Activated CD8-positive, alpha-beta memory T cell treated with anti-CD3 and anti-CD28 coated beads for 24 hours (primary cell): ENCODE data around the gene AFF3.

ENCODE experiments used
- DNase-seq: peaks from one replicate; pipeline ENCODE4 v3.0.0-alpha.2; 2020

The AFF3 gene

DNA sequence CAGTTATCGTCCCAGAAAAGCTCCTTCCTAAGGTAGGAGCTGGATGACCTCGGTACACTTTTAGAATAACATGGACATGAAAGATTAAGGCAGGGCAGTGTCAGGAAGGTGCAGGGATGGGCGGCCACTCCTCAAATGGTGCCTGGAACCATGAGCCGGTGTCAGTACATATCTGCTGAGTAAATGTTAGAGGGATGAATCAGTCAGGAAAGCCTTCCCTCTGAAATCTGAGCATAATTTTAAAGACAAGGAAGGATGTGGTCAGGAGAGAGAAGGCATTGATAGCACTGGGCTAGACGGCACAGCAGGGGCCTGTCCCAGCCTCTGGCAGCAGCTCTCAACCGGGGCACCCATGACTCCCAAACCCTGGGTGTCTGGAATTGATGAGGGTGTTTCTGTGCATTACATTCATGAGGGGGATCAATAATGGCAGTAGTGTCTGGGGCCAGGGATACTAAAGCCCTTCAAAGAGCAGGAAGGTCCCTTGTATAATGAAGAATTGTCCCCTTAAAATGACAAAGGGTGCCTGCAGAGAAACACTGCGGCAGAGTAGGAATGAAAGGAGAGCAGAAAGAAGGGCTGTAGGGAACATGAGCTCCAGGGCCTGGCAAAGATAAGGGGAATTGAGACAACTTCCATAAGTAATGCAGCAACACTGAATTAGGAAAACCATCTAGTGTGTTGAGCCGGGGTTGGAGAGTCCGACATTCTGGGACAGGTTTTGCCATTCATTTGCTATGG lies 490.3 kb downstream of the AFF3 start:
- DNase-seq = no peak

DNA sequence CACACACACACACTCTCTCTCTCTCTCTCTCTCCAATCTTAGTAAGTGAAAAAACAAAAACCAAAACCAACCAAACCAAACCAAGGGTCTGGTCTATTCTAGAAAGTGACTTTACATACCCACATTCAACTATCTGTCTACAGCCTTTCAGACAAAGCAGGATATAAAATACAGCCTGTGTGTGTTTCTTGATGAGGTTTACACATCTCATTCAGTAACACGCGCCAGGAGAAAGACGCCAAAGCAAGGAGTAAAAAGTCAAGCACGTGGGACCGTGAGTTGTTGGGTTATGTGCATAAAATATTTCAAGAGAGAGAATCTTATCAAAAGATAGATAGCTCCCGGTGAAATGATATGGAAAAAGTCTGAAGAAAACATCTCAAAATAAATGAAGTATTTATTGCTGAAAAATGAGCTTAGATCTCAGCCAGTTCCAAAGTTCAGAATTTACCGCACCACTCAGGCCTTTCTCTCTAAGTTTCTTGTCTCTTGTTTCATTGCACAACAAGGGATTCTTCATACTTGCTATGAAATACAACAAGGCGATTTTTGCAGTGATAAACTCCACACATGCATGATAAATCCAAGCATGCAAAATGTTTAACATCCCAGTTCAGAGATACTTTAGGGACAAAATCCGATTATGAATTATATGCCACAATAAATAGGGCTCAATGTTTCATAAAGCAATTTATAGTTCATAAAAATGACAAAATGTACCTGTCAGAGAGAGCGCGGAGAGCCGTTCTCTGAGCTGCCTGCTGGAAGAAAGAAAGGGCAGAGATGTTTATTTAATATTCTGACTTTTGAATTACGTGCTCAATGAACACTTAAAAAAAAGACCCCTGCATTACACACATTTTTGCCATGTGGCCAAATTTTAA lies 493.2 kb downstream of the AFF3 start:
- DNase-seq = no peak

DNA sequence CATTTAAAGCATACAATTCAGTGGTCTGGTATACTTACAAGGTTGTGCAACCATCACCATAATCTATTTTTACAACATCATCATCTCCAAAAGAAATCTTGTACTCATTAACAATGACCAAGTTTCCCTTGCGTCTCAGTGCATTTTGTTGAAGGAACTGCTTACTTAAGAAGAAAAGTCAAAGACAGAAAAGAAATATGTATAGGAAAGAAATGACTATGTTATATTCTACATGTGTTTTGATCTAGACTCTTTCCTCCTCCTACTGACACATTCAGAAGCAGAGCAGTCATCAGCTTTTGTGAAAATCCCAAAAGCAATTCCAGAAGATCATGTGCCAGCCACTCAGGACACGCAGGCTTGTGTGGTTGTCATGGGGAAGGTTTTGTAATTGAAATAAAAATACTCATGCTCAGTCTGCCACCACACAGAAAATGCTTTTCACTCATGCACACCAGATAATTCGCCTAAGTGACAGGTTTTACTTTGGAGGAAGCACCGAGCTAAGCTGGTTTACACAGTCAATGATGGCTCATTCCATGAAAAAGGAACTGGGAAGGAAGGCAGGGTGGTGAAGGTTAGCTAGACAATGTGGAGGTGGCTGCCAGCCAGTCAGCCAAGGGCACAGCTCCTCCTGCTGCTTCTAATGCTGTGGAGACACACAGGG lies 494.1 kb downstream of the AFF3 start:
- no peak for DNase-seq

DNA sequence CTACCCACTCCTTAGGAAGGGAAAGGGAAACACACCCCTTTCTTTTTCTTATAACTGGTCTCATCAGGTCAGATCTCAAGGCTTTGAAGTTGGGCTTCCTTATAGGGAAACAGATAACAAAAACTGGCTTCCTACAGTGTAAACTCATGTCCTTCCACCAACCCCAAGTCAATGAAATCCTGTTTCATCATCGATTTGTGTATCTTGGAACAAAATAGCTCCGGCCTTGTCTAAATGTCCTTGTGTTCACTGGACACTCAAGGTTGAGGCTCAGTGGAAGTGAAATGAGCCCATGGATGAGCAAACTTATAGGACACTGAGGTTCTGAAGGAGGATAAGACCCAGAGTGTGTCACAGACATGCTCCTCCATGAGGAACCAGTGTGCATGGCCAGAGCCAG lies 496.4 kb downstream of the AFF3 start:
- no peak for DNase-seq

DNA sequence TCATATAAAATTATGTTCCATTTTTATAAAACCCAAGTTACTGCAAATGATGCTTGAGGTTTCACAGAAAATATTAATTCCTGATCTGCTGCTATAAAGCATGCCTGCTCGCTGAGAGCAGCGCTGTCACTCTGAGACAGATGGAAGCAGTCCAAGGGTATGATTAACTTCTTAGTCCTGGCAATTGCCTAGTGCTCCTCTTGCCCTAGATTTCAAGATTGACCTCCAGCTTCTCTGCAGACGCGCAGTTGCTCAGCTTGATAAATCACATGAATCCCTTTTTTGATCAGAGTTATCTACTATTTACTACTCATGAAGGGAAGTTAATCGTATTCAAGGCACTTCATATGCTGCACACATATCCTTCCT lies 498.0 kb downstream of the AFF3 start:
- DNase-seq = no peak

DNA sequence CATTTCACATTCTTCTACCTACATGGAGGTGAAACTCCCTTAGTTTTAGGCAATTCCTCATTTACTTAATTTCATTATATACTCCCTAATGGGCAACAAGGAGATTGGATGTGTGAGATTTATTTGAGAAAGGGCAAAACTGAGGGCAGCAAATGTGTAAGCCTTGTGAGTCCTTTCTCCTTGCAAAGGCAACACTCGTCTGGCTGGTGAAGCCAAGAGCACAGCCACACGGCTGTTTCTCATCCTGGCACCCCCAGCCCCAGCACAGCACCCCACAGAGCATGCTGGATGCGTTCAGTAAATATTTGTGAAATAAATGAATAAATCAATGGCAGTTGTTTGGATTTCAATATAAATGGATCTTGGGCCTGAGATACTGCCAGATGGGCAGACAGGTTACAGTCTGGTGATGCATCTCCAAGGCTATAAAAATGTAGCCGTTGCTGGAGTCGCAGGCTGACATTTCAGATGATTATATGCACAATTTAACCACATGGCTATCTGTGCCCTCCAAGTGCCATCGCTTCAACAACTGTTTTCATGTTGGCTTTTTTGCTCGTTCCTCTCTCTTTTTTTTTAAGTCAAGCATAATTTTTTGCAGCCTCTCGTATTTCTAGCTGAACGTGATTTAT lies 498.5 kb downstream of the AFF3 start:
- no peak for DNase-seq

DNA sequence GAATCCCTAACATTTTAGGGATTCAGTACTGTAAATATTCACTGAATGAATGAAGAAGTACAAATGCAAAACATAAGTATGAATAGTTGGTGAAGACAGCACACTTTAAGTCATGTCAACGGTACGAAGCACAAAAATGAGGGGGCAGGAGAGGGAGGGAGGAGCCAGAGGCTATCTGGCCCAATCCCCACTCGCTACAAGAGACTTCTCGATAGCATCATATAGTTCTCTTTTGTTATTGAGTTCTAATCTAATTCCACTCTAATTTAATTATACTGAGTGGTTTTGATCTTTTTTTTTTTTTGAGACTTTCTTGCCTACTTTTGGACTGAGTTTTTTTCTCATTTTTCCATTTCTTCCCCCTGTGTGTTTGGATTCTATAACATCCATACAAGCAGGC lies 500.4 kb downstream of the AFF3 start:
- no peak for DNase-seq

DNA sequence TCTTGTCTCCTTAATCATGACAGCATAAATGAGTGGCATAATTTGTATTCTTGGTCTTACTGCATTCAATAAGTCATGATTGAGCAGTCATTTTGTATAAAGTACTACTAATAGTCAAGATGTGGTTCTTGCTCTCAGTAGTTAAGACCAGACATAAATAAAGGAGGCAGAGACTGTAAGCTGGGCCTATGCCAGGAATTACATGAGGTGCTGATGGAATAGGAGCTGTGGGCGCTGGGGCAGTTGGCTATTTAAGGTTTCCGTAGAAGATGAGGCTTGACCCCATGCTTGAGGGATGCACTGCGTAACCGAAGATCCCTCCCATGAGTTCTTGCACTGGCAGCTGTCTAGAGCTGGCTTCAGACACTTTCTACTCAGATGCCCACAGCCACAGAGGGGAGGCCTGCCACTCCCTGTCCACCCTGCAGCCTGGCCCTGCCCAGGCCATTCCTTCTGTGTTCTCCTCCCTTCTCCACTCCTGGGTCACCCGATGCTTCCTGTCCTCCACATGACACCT lies 501.7 kb downstream of the AFF3 start:
- DNase-seq = no peak

DNA sequence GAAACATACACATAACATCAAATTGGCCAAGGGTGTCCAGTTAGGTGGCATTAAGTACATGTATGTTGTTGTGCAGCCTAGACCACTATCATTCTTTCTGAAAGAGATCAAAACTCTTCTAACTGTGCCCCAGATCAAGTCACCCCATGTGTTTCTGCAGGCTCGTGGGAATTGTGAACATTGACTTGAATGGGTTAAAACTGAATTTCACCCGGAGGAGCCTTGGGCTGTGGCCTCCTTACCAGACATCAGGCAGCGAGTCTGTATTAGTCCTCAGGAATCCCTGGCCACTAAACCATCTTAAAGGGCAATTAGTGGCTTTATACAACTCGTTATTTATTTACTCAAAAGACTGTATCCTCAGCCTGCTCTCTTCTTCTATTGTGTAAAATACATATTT lies 503.6 kb downstream of the AFF3 start:
- no peak for DNase-seq

DNA sequence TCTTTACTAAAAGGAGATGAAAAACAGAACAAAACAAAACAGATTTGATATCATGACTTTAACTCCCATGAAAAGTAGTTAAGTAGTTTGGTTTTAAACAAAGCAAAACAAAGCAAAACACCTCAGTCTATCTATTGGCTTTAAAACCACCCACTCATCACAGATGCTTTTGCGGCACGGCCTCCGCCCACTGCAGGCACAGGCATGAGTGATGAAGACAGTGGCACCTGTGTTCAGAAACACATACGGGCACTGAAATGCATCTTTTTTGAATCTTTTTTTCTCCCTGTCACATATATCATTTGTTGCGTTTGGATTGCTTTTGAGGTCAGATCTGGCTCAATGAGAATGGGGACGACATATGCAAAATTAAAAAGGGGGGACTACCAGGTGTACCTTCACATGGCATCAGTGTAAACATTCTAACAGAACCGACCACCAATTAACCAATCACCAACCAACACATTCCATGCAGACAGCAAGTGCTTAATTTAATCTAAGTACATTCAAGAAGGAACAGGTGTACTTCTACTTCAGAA lies 505.2 kb downstream of the AFF3 start:
- no peak for DNase-seq

DNA sequence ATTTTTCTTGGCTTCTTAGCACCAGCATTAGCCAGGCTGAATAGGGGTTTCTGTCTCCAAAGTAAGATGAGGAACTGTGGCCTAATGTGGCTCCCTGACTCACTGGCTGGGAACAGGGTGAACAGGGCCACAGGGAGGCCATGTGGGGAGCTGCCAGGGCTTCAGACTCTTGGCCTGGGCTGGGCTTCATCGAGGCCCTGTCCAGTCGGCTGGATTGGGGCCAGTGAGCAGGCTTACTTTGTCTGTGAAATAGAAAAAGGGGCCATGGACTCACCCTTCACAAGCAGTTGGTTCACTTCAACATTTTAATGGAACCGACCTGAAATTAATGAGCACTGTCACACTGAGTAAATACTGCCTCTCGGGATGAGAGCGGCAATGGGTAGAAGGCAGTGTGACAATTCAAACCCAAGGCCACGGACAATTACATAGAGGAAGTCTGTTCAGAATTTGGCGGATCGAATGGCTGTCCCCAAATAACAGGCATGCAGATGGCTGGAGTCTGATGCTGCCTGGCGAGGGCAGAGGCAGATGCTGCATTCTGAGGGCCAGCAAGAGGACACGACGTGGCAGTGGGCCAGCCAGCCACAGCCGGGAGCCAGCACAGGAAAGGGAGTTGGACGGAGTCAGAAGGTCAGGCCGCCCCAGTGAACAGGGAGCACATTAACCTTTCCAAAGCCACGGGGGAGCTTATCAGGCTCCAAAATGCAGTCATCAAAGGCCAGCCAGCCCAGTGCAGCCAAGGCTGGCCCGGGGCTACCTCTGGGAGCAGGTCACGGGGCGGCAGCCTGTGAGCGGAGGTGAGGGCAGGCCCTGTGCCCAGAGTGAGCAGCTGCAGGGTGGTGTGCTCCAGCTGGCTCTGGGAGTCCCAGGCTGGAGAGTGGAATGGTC lies 506.0 kb downstream of the AFF3 start:
- DNase-seq = no peak

DNA sequence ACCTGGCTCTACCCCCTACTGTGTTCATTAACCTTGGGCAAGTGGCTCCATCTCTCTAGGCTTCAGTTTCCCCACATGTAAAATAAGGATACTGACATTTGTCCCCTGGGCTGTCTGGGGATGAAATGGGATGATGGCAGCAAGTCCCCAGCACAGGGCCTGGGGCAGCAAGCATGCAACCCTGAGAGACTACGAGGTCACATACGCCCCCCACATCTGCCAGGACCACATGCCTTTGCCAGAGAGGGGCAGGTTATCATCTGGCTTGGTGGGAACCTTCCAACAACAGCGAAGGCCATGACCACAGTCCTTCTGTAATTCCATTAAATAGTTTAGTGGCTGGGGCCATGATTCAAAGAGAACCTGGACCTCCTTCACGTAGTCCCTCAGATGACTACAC lies 506.7 kb downstream of the AFF3 start:
- DNase-seq = no peak

DNA sequence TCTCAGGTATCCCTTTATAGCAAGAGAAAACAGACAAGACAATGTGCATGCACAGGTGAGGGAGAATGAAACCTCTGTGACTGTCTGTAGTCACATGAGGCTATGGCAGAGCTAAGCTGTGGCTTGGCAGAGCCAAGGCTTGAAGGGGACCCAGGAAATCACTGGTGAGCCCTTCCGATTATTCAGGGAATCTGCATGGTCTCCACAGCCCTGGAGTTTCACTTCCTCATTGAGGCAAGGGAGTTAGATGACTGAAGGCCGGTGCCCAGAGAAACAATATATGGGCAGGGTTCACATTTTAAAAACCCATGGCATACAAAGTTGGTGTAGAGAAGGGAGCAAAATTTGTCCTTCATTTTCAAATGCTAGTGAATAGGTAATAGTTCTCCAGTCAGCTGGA lies 508.2 kb downstream of the AFF3 start:
- no peak for DNase-seq

DNA sequence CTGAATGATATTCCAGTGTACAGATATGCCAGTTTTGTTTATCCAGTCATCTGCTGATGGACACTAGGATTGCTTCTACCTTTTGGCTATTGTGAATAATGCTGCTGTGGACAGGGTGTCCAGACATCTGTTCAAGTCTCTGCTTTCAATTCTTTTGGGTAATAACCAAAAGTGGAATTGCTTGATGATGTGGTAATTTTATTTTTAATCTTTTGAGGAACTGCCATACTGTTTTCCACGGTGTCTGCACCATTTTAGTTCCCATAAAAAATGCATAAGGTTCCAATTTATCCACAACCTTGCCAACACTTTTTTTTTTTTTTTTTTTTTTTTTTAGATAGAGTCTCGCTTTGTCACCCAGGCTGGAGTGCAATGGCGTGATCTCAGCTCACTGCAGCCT lies 510.7 kb downstream of the AFF3 start:
- DNase-seq = no peak

DNA sequence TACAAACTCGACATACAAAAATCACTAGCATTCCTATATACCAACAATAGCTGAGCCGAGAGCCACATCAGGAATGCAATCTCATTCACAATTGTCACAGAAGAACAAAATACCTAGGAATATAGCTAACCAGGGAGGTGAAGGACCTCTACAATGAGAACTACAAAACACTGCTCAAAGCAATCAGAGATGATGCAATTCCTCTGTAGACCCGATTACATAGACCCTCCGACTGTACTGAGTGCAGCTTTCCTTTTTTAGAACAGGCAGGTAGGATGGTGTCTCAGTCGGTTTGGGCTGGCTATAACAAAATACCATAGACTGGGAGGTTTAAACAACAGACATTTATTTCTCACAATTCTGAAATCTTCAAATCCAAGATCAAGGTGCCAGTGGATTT lies 513.1 kb downstream of the AFF3 start:
- no peak for DNase-seq

DNA sequence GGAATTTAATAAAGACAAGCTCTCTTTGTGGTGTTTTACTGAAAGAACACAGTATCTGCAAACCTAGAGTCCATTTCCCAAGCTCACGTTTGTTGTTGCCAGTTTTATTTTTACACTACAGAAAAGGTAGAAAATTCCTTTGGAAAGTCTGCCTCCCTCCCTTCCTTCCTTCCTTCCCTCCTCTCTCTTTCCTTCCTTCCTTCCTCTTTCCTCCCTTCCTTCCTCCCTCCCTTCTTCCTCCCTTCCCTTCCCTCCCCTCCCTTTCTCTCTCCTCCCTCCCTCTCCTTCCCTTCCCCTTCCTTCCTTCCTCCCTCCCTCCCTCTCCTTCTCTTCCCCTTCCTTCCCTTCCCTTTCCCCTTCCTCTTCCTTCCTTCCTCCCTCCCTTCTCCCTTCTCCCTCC lies 516.2 kb downstream of the AFF3 start:
- DNase-seq = no peak

DNA sequence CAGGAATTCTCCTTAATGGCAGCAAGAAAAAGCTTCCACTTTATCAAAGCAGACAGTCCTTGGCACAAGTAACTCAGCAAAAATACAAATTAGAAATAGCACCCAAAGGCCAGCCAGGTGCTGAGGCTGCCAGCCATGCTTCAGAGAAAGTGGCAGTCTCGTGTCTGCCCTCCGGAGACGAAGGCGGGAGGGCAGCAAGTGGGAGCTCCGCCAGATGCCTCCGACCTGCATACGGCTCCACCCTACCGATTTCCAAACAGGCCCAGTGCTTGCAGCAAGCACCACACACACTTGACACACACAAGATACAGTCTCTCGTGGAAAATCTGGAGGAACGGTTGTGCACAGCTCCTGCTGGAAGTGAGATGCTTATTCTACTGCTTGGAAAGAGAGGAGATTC lies 517.7 kb downstream of the AFF3 start:
- DNase-seq = no peak

DNA sequence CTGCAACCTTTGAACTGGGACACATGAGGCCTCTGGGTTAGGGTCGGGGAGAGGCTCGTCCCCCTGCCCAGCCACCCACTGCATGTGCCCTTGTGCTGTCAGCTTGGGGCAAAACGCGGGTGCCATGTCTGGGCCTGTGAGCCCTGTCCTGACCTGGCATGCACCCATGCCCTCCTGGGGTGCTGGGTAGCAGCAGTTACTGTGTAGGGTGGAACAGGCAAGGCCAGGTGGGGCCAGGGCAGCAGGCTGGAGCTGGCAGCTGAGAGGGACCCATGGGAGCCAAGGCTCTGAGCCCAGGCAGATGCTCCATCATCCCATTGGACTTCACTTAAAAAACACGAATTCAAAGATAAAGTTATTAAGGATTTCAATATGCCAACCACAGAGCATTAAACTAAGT lies 518.8 kb downstream of the AFF3 start:
- no peak for DNase-seq

DNA sequence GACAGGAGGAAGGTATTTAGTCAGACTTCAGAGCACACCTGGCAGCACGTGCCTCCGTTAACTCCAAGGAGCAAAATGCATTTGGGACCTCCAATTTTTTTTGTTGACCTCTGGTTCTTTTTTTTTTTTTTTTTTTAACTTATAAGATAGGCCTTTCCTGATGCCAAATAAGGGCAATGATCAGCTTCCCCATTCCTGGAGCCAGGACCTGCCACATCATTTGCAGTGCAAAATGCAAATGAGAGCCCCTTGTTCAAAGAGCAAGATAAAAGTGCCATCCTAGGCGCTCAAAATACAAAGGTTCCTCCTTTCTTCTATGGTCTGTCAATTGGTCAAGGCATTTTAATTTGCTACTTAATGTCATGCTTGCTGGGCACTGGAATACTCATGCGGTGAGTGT lies 519.4 kb downstream of the AFF3 start:
- DNase-seq = no peak

DNA sequence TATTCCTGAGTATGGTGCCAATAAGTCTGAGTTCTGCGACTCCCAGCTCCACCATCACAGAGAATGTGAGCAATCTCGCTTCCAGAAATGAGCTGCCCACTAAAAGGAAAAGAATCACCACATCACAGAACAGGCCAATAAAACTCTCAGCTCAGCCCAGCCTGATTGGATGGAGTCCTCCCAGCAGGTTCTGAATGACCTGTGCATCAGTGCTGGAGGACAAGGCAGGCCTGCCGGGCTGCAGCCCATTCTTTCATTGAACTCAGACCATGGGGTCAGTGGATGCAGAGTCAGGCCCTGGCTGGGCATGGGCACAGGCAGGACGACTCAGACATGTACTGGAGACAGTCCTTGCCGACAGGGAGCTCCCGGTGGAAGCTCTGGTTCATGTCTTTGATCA lies 519.9 kb downstream of the AFF3 start:
- no peak for DNase-seq

DNA sequence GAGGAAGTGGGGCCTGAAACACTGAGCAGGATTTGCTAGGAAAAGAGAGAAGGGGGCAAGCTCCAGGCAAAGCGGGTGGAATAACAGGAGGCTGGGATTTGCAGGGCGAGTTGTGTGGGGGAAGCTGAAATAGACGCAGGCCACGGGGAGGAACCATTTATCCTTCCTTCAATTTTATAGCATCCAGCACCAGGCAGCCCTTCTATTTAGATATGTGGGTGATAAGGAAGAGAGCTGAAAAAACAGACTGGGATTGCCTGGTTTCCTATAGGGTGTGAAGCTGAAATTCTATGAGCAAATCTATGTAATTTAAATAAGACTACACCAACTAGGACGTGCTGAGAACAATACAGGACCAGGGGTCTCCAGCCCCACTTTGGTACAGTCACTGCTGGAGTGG lies 520.6 kb downstream of the AFF3 start:
- DNase-seq = no peak

DNA sequence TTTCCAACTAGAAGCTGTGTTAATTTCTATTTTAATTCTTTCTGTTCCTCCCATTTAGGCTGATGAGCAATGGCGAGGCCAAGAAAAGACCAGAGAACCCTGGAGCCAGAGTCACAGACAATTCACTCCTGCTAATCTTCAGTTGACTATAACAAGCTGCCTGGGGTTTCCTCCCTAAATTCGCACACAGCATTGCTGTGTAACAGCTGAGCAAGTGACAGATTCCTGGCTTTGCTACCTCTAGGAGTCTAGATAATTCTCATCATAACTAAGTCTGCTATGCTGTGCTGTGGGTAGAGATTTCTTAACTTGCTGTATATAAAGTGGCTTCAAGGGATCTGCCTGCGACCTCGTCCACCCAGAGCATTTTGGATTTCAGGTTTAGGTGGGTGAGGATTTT lies 521.3 kb downstream of the AFF3 start:
- DNase-seq = no peak
